MM.1S (cell line): Measurements from ENCODE around the gene PAPSS1.

Experiments
- CTCF ChIP-seq: fragments of 300-600 bp; sonication (generic); IDR thresholded peaks from 2 replicates; pipeline ENCODE4 v1.5.1; 2016; ENCODE audit warnings: antibody characterized with exemption, low read length, mixed read lengths
- EZH2phosphoT487 ChIP-seq: fragments of 300-600 bp; sonication (generic); IDR thresholded peaks from 2 replicates; pipeline ENCODE4 v1.6.1; 2018; ENCODE audit warnings: antibody characterized with exemption, low read length

GRCh38 chr4:107579099-107579498 is 140.9 kb downstream of the PAPSS1 start:
- no peak for TF ChIP-seq CTCF
- TF ChIP-seq EZH2phosphoT487: no peak
